Peyer's patch (tissue), 4 donors: ENCODE results near the gene LMO4.

Source experiments
- CTCF ChIP-seq, 6 experiments: fragments of 450-650 bp in 4 of 6; fragments of 200-600 bp in 2 of 6; sonication (generic) in 1 of 6; IDR thresholded peaks; one replicate each; pipeline ENCODE4 v1.5.1; 2017 to 2019; ENCODE audit warnings: antibody characterized with exemption in 6 of 6, mild to moderate bottlenecking in 3 of 6, moderate library complexity in 1 of 6
- POLR2A ChIP-seq, 2 donors: fragments of 450-650 bp; IDR thresholded peaks; one replicate each; pipeline ENCODE4 v1.5.1; 2017; ENCODE audit warnings: antibody characterized with exemption in 2 of 2, mild to moderate bottlenecking in 2 of 2, moderate library complexity in 2 of 2

- TF ChIP-seq CTCF (IDR thresholded peaks at IDR 0.05) (no peak), POLR2A (IDR thresholded peaks at IDR 0.05) (no peak)
These were observed 38.9 kb downstream of the LMO4 start for GRCh38 chr1:87367549-87367948.
